Measurements from ENCODE around the gene TDO2.

- TF ChIP-seq CTCF (conservative IDR thresholded peaks at IDR 0.05; ENCODE audit: low read length) (no peak), EZH2phosphoT487 (IDR thresholded peaks at IDR 0.05; ENCODE audit: borderline replicate concordance) (no peak)
Measured at GRCh38 chr4:155930330-155930729, 26.8 kb downstream of the TDO2 start.

All from Loucy (cell line).